GM19328 (cell line): ENCODE results near the gene C11orf52.

Source experiments
- ATAC-seq: cut with Tn5 transposase; IDR thresholded peaks from one replicate; pipeline ENCODE4 v1.9.1; 2021; ENCODE audit warnings: mild to moderate bottlenecking, moderate library complexity; ENCODE audit not compliant: unreplicated experiment

The C11orf52 gene

DNA sequence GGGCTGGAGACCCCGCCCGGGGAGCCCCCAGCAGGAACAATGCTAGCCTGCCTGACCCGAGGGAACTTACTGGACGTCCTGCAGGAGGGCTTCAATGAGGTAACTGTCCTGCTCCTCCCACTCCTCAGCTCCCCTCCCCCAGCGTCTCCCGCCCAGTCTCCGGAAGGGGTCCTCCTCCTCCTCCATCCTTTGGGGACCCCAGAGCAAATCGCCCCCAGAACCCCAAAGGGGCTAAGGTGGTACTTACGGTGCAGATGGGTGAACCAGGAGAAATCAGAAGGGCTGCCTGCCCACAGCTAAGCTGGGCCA is 18.7 kb downstream of the C11orf52 start:
- ATAC-seq = no peak

DNA sequence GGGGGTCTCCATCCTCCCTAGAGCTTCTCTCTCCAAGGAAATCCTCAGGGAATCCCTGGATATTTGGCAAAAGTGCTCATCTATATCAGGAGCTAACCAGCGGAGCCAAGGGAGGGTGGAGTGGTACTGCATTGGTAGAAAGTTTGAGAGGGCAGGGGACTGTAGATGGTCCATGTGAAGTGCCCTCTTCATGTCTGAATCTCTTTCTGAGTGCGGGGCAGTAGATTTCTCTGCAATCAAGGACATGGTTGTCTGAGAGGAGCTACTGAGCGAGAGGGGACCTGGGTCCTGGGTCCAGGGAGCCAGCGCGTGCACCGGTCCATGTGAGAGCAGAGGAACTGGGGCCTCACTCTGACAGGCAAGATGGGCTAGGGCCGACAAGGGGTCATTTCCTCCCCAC is 19.1 kb downstream of the C11orf52 start:
- ATAC-seq = no peak

DNA sequence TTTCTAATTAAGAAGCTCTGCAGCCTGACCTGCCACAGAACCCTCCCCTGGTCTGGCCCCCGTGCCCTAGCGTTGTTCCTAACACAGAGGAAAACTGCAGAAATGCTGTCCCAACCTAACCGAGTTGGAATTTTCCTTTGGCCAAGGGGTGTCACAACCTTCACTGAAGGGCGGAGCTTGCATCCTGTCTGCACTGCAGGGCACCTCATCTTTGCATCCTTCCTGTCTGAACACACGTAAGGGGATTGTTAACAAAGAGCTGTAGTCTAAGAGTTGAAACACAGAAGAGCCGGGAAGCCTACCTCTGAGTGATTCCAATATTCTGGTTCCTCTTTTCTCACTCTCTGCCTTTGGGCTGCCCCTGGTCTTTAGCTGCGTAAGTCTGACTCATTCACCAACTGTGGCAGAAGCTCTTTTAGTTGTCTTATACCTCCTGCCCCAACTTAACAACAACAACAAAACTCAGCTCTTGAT is 20.0 kb downstream of the C11orf52 start:
- peak; percentile 72 for ATAC-seq

DNA sequence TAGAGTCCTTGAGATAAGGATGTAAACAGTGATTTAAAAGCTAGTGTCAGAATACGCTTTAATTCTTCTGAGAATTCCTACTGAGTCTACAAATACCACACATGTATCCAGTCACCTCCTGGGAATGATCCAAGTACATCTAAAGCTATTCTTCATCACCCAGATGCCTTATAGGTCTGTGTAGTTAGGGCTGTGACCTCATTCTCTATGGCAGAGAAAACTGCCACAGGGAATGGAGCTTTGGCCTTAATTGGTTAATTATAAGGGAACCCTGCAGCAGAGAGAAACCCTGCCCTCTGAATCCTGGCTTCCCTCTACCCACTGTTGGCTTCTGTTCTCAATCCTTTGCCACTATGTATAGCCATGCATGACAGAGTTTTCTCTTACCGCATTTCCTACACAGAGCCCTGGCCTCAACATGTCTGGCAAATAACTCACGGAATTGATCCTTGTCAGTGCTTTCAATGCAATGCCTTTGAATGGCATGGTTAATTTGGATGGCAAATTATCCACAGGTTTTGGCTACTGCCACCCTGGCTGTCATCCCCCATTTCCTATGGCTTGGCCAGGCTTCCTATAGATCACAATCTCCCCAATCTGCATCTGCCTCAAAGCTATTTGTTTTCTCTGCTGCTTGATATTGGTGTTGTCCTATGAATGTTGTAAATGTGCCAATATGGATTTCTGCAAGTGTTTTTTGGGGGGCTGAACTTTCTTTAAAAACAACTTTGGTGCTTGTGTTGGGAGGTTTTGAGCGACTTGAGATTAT is 21.3 kb downstream of the C11orf52 start:
- ATAC-seq = no peak

DNA sequence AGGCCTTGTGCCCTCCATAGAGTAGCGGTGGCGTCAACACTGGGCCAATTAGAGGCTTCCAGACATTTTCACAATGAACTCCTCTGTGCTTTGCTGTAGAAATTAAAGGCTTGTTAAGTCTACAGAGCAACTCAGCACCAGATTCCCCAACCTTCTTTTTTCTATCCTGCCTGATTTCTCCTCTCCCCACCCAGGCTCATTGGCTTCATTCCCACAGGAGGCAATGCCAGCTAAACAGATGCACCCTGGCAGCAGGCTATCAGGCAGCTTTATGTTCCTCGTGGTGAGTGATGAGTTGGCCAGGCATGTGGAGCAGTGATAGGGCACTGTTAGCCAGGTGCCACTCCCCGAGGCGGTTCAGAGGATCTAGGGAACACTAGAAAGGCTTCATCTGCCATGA is 23.2 kb downstream of the C11orf52 start:
- no peak for ATAC-seq

DNA sequence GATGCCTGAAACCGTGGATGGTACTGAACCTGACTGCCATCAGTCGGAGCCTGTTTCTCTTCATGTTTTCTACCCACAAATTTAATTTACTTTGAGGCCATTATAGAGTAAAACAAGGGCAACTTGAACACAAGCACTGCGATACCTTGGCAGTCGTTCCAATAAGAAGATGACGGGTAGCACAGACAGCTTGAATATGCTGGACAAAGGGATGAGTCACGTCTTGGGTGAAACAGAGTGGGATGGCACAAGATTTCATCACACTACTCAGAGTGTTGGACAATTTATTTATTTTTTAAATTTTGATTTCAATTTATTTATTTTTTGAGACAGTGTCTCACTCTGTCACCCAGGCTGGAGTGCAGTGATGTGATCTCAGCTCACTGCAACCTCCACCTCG is 24.1 kb downstream of the C11orf52 start:
- no peak for ATAC-seq

DNA sequence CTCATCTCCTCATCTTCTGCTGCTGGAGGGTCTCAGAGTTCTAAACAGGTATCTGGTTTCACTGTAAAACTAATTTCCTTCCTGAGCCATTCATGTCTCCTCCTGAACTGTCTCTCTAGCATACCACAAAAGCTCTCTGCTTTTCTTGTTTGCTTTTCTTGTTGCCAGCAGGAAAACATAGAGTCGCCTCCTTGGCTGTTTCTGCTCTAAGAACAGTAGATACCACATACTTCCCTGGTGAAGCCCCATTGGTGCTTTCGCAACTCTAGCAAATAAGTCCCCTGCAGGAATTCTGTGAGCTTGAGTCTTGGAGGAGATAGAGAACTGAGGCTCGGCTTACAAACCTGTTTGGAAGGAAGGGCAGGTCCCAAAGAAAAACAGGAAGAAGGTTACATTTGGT is 25.4 kb downstream of the C11orf52 start:
- ATAC-seq = no peak

DNA sequence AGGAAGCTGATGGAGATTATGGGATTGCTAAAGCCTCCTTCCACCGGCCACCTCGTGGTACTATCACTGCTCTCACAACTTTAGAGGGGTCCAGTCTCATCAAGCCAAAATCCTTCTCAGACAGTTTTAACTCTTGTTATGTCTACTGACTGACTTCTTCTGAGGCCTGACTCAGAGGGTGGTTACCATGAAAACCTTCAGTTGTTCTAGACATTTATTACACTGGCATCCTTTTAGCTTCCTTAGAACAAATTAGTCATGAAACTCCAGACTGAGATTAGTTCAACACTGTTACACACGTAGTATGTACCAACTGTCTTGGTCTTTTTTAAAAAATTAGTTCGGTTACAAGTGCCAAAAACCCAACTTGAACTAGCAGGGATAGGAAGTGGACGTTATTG is 25.9 kb downstream of the C11orf52 start:
- no peak for ATAC-seq

DNA sequence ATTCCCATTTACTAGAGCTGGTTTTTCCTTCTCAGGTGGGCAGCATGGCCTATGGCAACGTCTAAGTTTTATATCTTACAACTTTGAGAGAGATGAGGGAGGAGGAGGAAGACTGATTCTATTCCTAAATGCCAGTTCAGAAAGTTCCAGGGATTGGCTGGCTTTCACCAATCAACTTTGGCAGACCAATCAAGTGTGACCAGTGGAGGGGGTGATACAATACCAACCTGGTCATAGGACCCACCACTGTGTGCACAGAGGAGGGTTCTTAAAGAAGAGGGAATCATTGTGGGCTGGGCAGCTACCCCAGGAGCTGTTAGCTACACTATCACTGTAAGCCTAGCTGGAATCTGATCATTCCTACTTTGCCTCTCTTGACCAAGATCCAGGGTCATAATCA is 26.5 kb downstream of the C11orf52 start:
- no peak for ATAC-seq

DNA sequence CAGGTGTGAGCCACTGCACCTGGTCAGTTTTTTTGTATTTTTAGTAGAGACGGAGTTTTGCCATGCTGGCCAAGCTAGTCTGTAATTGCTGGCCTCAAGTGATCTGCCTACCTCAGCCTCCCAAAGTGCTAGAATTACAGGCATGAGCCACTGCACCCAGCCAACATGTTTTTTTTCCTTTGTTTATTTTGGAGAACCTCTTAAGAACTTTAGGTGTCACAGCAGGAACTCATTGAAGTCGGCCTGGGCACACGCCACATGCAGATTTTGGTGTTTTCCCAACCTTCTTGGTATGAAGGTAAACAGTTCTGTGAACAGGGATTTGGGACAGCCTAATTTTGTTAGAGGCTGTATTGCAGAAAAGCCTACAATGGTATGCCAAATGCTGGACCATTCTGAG is 27.8 kb downstream of the C11orf52 start:
- no peak for ATAC-seq

DNA sequence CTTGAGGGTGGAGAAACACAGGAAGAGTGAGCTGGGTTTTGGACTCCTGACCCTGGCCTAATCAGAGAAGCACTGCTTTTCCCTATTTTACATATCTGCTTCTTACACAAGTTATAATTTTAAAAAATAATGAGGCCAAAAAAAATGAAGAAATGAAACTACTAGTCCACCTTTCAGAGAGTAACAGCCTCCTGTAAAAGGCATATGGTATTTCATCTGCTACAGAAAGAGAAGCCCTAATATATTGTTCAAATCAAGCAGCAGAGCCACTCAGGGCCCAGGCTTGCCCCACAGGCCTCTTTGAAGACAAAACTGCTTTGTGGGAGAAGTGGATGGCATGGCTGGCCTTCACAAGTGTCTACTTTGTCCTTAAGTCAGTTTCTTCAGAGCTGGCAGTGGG is 28.4 kb downstream of the C11orf52 start:
- ATAC-seq = no peak

DNA sequence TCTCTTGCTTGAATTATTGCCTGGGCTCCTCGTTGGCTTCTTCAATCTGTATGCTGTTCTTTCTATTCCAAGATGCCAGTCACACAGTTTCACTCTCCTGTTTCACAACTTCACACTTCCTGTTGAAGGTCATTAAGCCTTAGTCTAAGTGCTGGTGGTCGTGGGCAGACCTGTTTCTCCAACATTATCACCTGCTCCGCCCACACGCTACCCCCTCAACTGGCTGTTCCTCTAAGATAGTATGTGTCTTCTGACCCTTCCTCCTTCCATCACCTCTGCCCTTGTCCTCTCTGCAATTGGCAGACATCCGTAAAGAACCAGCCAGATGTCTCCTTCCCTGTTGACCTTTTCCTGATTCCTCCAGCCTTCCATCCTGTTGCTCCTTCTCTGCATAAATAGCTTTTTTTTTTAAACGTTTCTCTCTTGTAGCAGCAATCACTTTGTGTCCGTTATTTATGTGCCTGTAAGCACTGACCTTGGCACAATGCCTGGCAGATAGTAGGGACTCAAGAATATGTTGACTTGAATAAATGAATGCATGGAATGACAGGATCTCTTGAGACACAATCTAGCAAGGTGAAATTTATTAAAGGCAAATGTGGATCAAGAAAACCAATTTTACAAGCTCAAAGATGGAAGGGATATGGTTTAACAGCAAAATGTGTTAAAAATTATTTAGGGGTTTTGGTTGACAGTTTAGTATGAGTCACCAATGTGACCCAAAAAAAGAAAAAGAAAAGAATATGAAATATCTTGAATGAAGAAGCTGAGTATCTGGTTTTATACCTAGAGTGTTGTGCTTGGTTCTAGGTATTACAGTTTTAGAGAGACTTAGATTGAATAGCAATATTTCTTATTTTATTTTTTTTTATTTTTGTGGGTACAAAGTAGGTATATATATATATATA is 31.1 kb downstream of the C11orf52 start:
- no peak for ATAC-seq

DNA sequence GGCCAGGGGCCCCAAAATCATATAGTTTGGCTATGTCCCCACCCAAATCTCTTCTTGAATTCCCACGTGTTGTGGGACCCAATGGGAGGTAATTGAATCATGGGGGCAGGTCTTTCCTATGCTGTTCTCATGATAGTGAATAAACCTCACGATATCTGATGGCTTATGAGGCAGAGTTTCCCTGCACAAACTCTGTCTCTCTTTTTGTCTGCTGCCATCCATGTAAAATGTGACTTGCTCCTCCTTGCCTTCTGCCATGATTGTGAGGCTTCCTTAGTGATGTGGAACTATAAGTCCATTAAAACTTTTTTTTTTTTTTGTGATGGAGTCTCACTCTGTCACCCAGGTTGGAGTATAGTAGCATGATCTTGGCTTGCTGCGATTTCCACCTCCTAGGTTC is 32.9 kb downstream of the C11orf52 start:
- ATAC-seq = no peak

DNA sequence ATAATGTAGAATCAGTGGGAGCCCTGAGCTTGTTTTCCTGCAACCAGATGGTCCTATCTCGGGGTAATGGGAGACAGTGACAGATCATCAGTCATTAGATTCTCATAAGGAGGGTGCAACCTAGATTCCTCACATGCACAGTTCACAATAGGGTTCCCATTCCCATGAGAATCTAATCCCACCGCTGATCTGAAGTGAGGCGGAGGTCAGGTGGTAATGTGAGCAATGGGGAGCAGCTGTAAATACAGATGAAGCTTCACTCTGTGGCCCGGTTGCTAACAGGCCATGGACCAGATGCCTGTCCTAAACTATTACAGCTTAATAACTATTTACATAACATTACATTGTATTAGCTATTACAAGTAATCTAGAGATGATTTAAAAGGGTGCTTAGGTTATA is 35.4 kb downstream of the C11orf52 start:
- ATAC-seq = no peak

DNA sequence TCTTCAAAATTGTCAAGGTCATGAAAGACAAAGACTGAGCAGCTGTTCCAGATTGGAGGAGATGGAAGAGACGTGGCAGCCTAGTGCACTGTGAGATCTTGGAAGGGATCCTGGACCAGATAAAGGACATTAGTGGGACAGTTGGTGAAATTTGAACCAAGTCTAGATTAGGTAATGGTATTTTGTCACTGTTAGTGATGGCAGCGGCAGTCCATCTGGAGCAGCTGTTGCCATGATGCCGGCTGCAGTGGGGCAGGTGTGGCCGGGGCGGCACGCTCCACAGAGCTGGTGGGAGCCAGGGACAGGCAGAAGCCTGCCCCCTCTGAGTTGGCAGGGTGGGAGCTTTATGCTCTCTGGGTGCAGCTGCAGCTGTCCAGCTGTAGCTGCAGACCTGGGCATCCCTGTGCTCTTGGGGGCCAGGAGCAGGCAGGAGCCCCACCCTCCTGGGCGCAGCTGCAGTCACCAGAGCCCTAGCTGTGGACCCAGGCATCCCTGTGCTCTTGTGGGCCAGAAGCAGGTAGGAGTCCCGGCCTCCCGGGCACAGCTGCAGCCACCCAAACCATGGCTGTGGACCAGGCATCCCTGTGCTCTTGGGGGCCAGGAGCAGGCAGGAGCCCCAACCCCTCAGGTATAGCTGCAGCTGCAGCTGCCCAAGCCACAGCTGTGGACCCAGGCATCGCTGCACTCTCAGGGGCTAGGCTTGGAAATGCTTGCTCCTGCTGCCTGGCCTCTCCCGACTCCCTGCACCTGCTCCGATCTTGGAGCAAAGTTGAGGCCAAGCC is 39.1 kb downstream of the C11orf52 start:
- ATAC-seq = no peak

DNA sequence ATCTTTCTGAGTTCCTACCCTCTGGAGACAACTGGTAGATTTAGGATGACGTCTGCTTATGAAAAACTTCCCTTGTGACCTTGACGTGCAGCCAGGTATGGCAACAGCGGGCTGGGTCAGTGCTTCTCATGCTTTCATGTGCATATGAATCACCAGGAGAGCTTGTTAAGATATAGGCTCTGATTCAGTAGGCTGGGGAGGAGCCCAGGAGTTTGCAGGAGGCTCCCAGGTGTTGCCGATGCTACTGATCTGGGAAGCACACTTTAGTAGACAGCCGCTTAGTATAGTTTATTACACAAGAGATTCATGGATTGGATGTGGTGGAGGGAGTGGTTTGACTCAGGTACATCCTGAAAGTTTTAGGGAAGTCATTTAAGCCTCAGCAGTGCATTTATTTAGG is 42.2 kb downstream of the C11orf52 start:
- ATAC-seq = no peak

DNA sequence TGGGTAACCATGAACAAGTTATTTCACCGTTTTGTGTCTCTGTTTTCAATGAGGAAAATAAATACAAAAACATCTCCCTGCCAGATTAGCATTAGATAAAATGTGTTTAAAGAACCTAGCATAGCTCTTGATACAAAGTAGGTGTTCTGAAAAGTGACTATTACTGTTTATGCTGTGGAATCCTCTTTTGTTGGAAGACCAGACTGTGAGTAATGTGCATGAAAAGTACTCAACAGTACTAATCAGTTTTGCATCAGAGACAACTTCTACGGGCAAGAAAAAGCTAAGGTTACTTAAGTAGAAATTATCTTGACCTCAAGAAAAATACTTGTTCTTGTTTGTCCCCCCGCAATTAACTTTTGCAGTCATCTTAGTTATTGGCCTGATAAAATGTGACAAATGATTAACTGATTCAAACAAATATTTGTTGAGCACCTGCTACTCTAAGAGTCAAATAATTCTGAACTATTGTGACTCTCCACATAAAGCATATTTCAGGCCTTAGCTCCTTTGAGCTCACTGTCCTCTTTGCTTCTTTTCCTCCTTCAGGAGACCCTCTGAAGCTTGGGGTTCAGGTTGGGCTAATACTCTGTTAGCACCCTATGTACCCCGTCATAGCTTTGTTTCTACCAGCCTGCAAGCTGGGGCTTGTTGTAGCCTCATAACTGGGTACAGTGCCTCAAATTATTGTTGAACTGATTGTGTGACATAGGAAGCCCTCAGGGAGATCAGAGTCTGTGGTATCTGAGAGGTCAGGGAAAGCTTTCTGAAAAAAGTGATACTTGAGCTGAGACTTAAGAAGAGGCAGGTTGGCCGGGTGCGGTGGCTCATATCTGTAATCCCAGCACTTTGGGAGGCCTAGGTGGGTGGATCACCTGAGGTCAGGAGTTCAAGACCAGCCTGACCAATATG is 42.9 kb downstream of the C11orf52 start:
- no peak for ATAC-seq

DNA sequence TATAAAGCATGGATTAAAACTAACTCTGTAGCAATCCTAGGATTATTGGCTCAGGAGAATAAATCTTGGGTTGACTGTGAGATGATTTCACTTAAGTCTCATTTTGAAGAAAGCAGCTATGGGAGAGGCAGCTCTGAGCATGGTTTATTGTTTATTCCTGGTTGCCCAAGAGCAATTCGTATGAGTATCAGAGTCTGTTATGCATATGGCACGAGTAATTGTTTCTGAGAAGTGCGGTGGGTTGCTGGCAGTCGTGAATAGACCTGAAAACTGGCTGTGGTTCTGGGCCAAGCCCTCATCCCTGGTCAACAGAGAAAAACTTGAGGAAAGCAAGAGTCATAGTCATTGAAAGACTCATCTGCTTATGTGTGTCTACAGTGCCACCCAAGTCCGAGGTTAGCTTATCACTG is 45.2 kb downstream of the C11orf52 start:
- ATAC-seq = no peak

DNA sequence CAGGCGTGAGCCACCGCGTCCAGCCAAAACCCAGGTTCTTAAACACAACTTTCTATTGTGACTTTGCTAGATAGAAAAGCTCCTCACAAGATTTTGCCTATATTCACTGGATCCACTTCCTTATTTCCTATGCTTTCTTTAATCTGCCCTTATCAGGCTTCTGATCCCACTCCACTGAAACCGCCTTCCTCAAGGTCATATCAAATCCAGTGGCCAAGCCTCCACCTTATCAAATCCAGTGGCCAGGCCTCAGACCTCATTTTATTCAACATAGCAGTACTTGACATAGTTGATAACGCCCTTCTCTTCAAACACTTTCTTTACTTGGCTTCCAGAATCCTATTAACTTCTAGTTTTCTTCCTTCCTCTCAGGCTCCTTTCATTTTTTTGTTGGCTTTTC is 48.0 kb downstream of the C11orf52 start:
- ATAC-seq = no peak

DNA sequence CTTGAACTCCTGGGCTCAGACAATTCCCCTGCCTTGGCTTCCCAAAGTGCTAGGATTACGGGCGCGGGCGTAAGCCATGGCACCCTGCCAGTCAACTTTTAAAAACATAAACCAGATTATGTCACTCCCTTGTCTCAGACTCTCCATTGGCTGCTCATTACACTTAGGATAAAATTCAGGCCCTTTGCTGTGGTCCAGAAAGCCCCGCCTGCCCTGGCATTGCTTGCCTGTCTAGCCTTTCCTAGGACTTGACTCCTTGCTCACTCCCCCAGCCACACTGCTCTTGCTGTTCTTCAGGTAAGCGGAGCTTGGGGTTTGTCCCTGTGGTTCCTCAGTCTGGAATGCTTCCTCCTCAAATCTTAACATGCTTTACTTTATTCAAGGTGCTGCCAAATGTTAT is 48.9 kb downstream of the C11orf52 start:
- no peak for ATAC-seq
